Measurements from ENCODE around the gene SYT1. TPM values are rescaled to one million over a fixed set of nuclear protein-coding genes. Genes with fewer than 3 reads are reported as not detected.
"Not testable (repeated sequence)": the region's sequence is repeated elsewhere in the genome, so short reads cannot be mapped to it uniquely, and the experiment has no call there.

The SYT1 gene
- total RNA-seq, 1 experiment from 2014 or later, result 44.9 TPM

GRCh38 chr12:79206871-79207270, 342.3 kb downstream of the SYT1 start:
- TF ChIP-seq RAD21 (IDR thresholded peaks at IDR 0.05; ENCODE audit: low read depth), result no peak
- TF ChIP-seq EZH2phosphoT487 (IDR thresholded peaks at IDR 0.05; ENCODE audit: borderline replicate concordance), result no peak
- no peak for TF ChIP-seq POLR2A (IDR thresholded peaks at IDR 0.05; ENCODE audit: borderline replicate concordance, extremely low read depth, insufficient read depth, insufficient read length)
- TF ChIP-seq ZFX (IDR thresholded peaks at IDR 0.05), result no peak
- no peak for TF ChIP-seq ZNF274 (IDR thresholded peaks at IDR 0.05; ENCODE audit: low read depth, low read length)
- no peak for TF ChIP-seq TCF7L2 (IDR thresholded peaks at IDR 0.05; ENCODE audit: borderline replicate concordance, extremely low read depth, insufficient read depth, insufficient read length)
- TF ChIP-seq YY1 (IDR thresholded peaks at IDR 0.05; ENCODE audit: extremely low read depth, insufficient replicate concordance, low read depth, low read length), result no peak
- TF ChIP-seq EGR1 (IDR thresholded peaks at IDR 0.05; ENCODE audit: low read depth), result no peak
- TF ChIP-seq EZH2 (IDR thresholded peaks at IDR 0.05), result no peak
- TF ChIP-seq JUND (IDR thresholded peaks at IDR 0.05), result no peak
- TF ChIP-seq SIN3A (IDR thresholded peaks at IDR 0.05; ENCODE audit: low read depth), result no peak
- no peak for TF ChIP-seq POLR2AphosphoS5 (IDR thresholded peaks at IDR 0.05; ENCODE audit: low read depth, low read length)
- TF ChIP-seq MAX (IDR thresholded peaks at IDR 0.05), result no peak
- no peak for TF ChIP-seq REST (IDR thresholded peaks at IDR 0.05; ENCODE audit: low read depth)
- TF ChIP-seq ELF1 (IDR thresholded peaks at IDR 0.05; ENCODE audit: borderline replicate concordance, low read depth), result no peak
- no peak for TF ChIP-seq CBX3 (IDR thresholded peaks at IDR 0.05; ENCODE audit: low read depth)
- no peak for TF ChIP-seq CTCF (IDR thresholded peaks at IDR 0.05 in 2 of 3, conservative IDR thresholded peaks at IDR 0.05 in 1 of 3; ENCODE audit: borderline replicate concordance in 1 of 3, insufficient read depth in 1 of 3, low read depth in 2 of 3, low read length in 2 of 3)
- TF ChIP-seq CEBPB (IDR thresholded peaks at IDR 0.05; ENCODE audit: low read depth), result no peak
- H3K4me3 ChIP-seq (replicated peaks in 1 of 2; ENCODE audit: low read depth in 1 of 2, low read length in 2 of 2), result no peak overlapping the region
- CTCF ChIA-PET, result no interaction called here
- DNase-seq (ENCODE audit: low read depth, low spot score) (no peak), ATAC-seq (no peak)
- no peak overlapping the region for H3K9ac ChIP-seq (ENCODE audit: low read length)
- no peaks in the 10 kb centered on the region; a peak in 1 of 4 replicates for H3K4me1 ChIP-seq (ENCODE audit: control insufficient read depth in 1 of 2, insufficient read depth in 2 of 2, low read length in 2 of 2)
- H3K9me3 ChIP-seq (ENCODE audit: control insufficient read depth in 1 of 2, insufficient read depth in 1 of 2, low read depth in 1 of 2, low read length in 2 of 2), result no peaks in the 10 kb centered on the region
- no peaks in the 10 kb centered on the region for H3K36me3 ChIP-seq (ENCODE audit: control insufficient read depth in 1 of 2, insufficient read depth in 2 of 2, low read length in 2 of 2)
- RAD21 ChIA-PET (ENCODE audit: low non-redundant PET in 1 of 2, low total read pairs in 2 of 2, uncharacterized antibody in 2 of 2, unreplicated experiment in 2 of 2), result no interaction called here
- H3K27me3 ChIP-seq (ENCODE audit: insufficient read depth, low read length), result no peaks in the 10 kb centered on the region
- intact Hi-C loops (cut with micrococcal nuclease), result no loop called here
- H3K4me2 ChIP-seq (ENCODE audit: low read length), result no peak overlapping the region
- H3K79me2 ChIP-seq (ENCODE audit: insufficient read depth, low read length), result no peaks in the 10 kb centered on the region
- H2AFZ ChIP-seq (ENCODE audit: low read depth, low read length, poor library complexity, severe bottlenecking), result no peak overlapping the region
- no peaks in the 10 kb centered on the region for H4K20me1 ChIP-seq (ENCODE audit: insufficient read depth)
- no peaks in the 10 kb centered on the region for H3K9me2 ChIP-seq (ENCODE audit: insufficient read depth)
- BruUV-seq (replicated peaks), result no TSS peak
- POLR2A ChIA-PET, result no interaction called here
- H3K27ac ChIP-seq (ENCODE audit: low read depth, low read length), result no peak overlapping the region

- H3K36me3 ChIP-seq (ENCODE audit: control insufficient read depth in 1 of 2, insufficient read depth in 2 of 2, low read length in 2 of 2); H3K4me3 ChIP-seq (replicated peaks in 1 of 2; ENCODE audit: low read depth in 1 of 2, low read length in 2 of 2); H3K4me1 ChIP-seq (ENCODE audit: control insufficient read depth in 1 of 2, insufficient read depth in 2 of 2, low read length in 2 of 2); CTCF ChIA-PET; DNase-seq (ENCODE audit: low read depth, low spot score); H3K79me2 ChIP-seq (ENCODE audit: insufficient read depth, low read length); RAD21 ChIA-PET (ENCODE audit: low non-redundant PET in 1 of 2, low total read pairs in 2 of 2, uncharacterized antibody in 2 of 2, unreplicated experiment in 2 of 2); H3K4me2 ChIP-seq (ENCODE audit: low read length); H3K27ac ChIP-seq (ENCODE audit: low read depth, low read length); H3K9me2 ChIP-seq (ENCODE audit: insufficient read depth); H2AFZ ChIP-seq (ENCODE audit: low read depth, low read length, poor library complexity, severe bottlenecking); intact Hi-C loops (cut with micrococcal nuclease); H4K20me1 ChIP-seq (ENCODE audit: insufficient read depth); BruUV-seq (replicated peaks); H3K27me3 ChIP-seq (ENCODE audit: insufficient read depth, low read length); H3K9me3 ChIP-seq (ENCODE audit: control insufficient read depth in 1 of 2, insufficient read depth in 1 of 2, low read depth in 1 of 2, low read length in 2 of 2); POLR2A ChIA-PET; H3K9ac ChIP-seq (ENCODE audit: low read length); ATAC-seq: not testable (repeated sequence)
Measured at GRCh38 chr12:79210403-79210802, 345.8 kb downstream of the SYT1 start.

All from HCT116 (cell line).